HG03521 (cell line): Measurements from ENCODE around the gene SPG21.

Experiments used
- ATAC-seq: cut with Tn5 transposase; IDR thresholded peaks from one replicate; pipeline ENCODE4 v1.9.1; 2021; ENCODE audit warnings: mild to moderate bottlenecking, moderate library complexity; ENCODE audit not compliant: unreplicated experiment

The SPG21 gene

DNA sequence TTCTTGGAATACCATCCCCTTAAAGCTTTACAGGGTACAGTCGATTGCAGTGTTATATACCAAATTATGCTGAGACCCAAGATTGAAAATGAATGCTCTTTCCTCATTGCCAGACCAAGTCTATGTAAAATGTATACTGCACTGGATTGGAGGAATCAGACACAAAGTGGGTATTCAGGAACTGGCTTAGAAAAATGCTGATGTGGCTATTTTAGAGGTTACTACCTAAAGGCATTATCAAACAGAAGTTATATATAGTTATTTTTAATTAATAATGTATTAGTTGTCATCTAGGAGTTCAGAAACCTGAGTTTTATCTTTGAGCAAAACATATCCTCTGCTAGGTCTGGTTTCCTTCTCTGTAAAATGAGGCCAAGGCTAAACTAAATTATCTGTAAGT, 3.6 kb upstream of the SPG21 start:
- no peak for ATAC-seq

DNA sequence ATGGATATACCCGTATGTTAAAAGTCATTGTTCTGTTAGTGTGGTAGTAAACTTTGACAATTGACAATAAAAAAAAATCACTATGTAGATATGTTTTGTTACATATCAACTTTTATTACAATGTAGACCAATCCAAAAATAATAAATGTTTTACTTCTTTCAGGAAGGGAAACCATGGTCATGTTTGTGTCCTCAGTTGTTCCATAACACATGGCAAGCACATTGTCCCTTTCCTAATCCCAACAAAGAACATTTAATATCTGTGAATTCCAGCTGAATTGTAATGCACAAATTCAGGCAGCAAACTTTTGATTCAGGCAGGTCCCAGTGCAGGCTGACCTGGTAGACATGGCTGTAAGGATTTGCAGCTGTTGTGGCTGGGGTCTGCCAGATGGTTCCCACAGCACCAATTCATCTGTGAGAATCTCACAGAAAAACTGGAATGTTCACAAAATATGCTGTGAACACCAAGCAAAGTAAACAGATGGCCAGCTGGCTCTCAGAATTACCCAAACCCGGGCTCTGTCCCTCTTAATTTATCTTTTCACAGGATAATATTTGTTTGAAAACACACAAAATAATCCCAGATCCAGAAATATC, 1.9 kb upstream of the SPG21 start:
- ATAC-seq: no peak

DNA sequence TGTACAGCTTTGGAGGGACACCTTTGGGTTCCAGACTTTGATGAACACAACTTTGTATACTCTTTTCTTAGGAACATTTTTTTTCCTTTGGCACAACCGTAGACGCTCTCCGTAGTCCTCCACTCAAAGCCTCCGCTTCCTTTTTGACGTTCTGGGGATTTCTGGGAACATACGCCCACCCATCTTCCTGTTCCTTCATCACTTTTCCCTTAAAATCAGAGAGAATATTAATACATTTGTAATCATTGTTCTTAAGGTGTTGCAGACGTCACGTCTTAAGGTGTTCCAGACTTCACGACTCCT, 405 bp upstream of the SPG21 start:
- ATAC-seq: no peak

DNA sequence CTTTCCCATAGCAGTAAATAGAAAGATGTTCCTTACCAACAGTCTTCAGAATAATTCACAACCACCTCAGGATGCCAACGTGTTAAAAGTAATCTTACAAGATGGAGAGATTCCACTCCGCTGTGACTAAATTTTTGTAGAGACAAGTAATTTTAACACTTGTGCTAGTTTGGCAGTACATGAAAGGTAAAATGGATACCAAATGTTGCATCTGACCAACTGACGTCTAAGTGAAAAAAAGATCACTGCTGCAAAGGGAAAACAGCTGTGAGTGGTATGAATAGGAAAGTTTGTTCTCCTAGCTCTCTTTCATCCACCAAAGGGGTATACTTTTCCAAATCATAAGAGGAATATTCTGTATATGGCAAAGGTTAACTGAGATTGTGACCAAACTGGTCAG, 2.6 kb downstream of the SPG21 start:
- ATAC-seq: no peak

DNA sequence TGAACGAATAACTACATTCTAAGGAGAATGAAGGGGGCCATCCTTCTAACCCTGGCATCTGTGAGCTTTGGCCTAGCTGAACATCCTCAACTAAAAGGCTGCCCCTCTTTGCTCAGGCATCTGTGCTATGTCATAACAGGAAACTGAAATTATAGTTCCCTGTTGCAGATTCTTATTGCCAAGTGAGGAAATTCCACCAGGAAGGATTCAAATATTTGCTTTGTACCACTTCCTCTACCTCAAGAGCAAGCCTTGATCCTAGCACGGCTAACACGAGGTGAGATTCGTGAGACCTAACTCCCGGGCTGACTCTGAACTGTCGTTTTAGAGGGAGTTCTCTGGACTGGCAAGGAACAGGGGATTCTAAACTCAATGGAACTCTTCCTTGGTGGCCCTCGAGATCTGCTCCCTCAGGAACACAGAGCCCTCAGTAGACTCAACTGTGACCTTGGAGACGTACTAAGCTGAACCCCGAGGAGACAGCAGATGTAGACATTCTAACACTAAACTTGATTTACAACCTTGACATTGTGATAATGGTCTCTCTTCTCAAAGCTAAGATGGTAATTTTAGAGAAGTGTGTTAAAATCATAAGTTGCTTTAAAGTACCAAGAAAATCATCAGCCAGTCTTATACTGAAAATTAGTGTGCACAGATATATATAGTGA, 4.2 kb downstream of the SPG21 start:
- ATAC-seq: no peak

DNA sequence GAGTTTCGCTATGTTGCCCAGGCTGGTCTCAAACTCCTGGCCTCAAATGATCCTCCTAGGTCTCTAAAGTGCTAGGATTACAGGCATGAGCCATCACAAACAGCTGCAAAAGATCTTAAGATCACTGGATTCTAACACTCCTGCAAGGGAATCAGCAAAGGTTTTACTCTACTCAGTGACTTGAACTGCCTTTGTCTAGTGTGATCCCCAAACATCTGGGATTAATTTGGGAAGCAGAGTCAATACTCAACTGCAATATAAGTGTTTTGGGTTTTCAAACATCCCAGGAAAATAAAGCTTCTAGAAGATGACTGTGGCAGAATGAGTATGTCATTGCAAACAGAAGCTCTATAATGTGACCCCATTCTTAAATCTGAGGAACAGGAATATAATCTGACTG, 7.2 kb downstream of the SPG21 start:
- no peak for ATAC-seq

DNA sequence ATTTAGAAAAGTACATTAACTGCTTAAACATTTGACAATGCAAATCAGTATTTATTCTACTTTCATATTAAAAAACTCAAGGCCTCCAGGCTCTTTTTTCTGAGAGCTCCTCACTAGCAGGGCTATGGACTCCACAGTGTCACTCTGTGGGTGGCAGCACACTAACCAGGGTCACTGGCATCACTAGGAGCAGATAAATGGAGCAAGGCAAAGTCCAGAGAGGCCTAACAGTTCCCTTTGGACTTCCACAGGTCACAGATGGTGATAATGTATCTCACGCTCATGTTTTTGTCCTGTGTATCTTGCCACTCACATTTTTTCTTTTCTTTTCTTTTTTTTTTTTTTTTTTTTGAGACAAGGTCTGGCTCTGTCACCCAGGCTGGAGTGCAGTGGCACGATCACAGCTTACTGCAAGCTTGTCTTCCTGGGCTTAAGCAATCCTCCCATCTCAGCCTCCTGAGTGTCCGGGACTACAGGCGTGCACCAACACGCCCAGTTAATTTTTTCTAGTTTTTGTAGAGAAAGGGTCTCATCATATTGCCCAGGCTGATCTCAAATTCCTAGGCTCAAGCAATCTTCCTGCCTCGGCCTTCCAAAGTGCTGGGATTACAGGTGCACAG, 7.8 kb downstream of the SPG21 start:
- ATAC-seq: no peak

DNA sequence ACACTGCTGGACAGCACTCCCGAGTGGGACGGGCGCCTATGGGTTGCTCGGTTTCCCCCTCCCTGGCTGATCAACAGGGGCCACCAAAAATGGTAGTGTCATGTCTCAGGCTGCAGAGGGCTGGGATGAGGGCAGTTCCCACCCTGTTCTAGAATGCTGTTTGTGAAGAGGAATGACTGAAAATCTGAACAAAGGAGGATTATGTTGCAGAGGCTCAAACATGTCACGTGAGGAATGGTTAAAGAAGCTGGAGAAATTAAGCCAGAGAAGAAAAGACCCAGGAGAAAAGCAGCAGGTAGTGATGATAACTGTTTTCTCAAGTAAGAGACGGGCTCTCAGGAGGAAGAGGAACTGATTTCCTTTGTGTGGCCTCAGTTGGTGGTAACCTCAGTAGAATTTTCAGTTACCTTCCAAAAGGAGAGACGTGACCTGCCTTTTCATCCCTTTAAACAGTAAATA, 10.4 kb downstream of the SPG21 start:
- no peak for ATAC-seq

DNA sequence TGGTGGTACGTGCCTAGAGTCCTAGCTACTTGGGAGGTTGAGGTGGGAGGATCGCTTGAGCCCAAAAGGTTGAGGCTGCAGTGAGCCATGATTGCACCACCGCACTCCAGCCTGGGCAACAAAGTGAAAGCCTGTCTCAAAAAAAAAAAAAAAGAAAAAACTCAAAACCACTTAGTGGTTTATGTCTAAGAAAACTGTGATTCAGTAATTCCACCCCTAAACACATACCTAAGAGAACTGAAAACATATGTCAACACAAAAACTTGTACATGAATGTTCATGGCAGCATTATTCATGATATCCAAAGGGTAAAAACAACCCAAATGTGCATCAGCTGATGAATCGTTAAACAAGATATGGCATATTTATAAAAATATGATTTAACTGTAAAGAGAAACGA, 14.3 kb downstream of the SPG21 start:
- ATAC-seq: no peak

DNA sequence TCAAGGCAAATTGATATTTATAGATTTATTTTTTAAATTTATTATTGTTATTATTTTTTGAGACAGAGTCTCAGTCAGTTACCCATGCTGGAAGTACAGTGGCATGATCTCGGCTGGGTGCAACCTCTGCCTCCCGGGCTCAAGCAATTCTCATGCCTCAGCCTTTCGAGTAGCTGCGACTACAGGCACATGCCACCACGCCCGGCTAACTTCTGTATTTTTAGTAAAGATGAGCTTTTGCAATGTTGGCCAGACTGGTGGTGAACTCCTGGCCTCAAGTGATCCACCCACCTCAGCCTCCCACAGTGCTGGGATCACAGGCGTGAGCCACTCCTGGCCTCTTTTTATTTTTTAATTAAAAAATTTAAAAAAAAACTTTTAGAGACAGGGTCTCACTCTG, 19.0 kb downstream of the SPG21 start:
- ATAC-seq: no peak

DNA sequence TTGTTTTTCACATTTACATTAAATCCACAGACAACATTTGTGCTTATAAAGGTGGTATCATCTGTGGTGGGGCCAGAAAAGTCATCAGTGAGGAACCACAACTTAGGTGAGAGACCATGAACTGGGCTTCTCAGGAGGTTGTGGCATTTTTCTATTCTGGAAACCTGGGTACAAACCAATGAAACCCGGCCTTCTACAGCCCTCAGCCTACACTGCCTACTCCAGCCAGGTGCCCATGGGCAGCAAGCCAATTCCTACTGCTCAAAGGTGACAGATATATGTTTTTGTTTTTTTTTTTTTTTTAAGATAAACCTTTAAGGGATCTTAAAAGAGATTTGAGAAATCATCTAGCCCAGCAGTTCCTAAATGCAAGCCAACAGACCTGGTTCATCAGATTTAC, 20.3 kb downstream of the SPG21 start:
- ATAC-seq: no peak

DNA sequence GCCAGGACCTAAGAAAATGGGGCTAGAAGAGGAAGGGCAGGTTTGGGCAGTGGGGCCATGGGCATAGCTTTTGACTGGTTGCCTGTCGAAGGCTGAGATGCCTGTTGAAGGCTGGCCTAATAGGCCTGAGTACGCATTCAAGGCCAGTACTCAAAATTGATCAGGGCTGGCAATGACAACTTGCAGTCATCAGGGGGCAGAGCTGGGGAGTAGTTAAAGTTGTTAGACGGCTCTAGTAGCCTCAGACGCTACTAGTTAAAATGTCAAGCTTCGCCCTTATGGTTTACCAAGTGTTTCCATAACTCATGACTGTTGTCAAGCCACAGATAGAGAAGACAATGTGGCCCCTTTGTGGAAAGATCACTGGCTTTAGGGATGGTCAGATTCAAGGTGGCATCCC, 28.7 kb downstream of the SPG21 start:
- ATAC-seq: no peak

DNA sequence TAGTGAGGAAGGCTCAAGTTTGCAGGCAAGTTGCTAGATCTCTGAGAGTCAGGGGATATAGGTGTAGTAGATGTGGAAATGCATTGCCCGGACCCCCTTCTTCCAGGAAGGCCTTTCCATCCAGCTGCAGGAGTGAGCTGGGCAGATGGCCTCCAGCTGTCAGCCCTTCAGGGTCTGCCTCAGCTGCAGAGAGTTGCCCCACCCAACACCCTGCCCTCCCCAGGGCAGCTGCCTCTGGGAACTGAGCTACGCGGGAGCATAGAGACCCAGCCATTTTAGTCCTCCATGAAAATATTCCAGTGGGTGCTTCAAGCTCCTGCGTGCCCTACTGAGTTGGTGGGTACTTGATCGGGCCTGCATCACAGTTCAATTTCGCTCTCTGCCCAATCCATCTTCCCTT, 29.6 kb downstream of the SPG21 start:
- ATAC-seq: no peak

DNA sequence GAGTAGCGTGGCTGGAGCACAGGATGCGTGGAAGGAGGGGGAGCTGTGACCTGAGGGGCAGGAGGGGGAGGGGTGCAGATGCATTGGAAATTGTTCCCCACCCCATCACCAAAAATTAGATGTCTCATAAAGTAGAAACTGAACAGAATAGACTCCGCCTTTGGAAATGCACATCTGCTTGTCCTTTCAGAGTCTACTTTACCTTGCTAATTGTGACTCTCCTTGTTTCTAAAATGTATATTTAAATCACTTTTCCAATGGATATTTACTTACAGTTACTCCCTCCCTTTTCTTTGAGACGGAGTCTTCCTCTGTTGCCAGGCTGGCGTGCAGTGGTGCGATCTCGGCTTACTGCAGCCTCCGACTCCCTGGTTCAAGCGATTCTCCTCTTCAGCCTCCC, 30.6 kb downstream of the SPG21 start:
- no peak for ATAC-seq

DNA sequence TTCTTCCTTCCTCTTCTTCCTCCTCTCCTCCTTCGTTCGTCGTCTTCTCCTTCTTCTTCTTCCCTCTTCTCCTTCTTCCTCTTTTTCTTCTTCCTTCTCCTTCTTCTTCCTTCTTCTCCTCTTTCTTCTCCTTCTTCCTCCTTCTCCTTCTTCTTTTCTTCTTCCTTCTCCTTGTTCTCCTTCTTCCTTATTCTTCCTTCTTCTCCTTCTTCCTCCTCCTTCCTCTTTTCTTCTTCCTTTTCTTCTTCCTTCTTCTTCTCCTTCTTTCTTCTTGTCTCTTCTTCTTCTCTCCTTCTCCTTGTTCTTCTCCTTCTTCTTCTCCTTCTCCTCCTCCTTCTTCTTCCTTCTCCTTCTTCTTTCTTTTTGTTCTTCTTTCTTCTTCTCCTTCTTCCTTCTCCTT, 35.3 kb downstream of the SPG21 start:
- ATAC-seq: no peak

DNA sequence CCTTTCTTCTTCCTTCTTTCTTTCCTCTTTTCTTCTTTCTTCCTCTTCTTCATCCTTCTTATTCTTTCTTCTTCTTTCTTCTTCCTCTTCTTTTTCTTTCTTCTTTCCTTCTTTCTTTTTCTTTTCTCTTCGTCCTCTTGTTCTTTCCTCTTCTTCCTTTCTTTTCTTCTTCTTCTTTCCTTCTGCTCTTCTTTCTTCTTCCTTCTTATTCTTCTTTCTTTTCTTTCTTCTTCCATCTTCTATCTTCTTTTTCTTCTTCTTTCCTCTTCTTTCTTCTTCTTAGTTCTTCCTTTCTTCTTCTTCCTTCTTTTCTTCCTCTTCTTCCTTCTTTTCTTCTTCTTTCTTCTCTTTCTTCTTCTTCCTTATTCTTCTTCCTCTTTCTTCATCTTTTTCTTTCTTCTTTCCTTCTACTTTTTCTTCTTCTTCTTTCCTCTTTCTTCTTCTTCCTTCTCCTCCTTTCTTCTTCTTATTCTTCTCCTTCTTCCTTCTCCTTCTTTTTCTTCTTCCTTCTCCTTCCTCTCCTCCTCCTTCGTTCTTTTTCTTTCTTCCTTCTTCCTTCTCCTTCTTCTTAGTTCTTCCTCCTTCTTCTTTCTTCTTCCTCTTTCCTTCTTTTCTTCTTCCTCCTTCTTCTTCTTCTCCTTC, 37.8 kb downstream of the SPG21 start:
- no peak for ATAC-seq

DNA sequence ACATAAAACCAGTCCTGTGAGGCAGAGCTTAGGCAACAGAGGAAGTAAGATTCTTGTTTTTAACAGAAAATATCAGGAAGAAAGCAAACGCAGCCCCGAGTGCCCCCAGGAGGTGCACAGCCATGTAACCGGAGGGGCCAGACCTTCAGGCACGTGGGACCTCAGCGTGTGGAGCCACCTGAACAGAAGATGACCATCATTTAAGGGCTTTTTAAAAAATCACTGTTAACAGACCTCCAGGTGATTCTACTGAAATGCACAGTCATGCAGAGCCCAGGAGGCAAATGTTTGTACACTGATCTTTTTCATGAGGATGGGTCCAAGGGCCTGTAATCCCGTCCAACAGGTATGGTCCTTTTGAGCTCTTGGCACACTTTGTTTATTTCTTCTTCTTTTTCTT, 38.8 kb downstream of the SPG21 start:
- no peak for ATAC-seq

DNA sequence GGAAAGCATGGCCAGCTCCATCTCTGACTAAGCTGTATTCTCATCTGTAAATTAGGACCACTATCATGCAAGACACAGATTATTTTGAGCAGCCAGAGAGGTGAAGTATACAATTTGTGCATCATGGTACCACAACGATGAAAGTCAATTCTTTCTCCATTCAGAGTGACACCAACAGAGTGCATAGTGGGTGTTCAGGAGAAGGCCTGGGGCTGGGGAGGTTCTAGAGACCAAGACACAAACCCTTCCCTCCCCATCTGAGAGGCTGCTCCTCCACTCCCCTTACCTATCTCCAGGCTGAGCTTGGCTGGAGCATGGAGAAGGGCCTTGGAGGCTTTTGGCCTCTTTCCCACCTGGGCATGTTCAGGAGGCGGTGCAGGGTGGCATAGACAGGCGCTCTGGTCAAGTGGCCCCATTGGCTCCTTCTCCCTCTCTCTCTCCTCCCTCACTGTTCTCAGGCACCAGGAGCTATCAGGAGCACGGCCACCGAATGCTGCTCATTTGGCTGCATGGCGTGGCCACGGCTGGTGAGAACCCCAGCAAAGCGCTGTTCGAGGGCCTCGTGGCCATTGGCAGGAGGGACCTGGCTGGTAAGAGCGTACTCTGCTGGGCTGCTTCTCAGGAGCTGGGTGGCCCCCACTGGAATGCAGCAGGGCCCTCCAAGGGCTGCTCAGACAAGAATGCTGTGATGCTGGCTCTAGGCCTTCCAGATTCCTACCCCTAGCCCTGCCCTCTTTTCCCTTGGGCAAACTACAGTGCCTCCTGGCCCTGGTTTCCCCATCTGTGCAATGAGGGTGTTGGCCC, 40.1 kb downstream of the SPG21 start:
- no peak for ATAC-seq

DNA sequence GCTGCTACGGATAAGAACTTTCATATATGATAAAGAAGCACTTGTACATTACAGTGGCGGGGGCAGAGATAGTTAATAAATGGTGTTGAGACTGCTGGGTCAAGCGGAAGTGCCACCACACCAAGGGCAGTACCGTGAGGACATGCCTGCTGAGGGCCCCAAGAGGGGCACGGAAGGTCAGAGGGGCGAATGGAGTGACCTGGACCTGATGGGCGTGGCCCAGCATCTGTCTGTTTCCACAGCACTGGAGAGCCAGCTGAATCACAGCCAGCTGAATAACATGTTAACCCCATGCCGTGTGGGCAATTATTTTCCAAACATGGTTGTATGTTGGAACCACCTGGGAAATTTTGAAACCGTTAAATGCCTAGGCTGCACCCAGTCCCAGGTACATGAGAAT, 40.8 kb downstream of the SPG21 start:
- no peak for ATAC-seq

DNA sequence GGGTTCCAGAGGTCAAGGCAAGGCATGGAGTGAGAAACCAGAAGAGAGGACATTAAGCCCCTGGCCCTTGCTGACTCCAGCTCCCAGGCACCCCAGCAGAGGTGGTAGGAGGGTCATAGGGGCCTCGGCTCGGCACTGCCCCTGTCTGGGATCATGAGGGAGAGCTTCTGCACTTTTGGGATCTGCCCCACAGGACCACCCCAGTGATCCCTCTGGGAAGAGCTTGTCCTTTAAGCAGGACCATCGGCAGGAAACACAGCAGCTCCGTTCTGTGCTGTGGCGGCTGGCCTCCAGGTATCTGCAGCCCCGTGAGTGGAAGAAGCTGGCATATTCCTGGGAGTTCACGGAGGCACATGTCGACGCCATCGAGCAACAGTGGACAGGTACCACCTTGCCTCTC, 42.5 kb downstream of the SPG21 start:
- ATAC-seq: no peak

DNA sequence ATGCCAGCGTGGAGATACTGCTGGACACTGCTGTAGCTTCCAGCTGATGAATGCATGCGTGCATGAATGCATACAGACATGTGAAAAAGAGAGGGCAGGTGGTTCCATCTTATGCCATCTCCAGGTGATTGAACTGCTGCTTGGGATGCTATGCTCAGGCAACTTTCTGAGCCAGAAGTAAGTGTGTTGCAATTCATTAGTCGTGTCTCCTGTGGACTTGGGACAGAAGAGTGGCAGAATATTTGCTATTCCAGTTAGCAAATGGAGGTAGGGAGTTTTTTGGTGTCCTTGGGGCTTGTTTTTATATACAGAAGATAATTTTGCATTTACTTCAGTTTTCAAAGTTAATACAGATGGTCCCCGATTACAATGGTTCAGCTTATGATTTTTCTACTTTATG, 44.8 kb downstream of the SPG21 start:
- ATAC-seq: no peak
